Peyer's patch (tissue), 4 donors: ENCODE measurements around the gene GUF1.

Source experiments
- CTCF ChIP-seq, 6 experiments: fragments of 450-650 bp in 4 of 6; fragments of 200-600 bp in 2 of 6; sonication (generic) in 1 of 6; IDR thresholded peaks; one replicate each; pipeline ENCODE4 v1.5.1; 2017 to 2019; ENCODE audit warnings: antibody characterized with exemption in 6 of 6, mild to moderate bottlenecking in 3 of 6, moderate library complexity in 1 of 6
- POLR2A ChIP-seq, 2 donors: fragments of 450-650 bp; IDR thresholded peaks; one replicate each; pipeline ENCODE4 v1.5.1; 2017; ENCODE audit warnings: antibody characterized with exemption in 2 of 2, mild to moderate bottlenecking in 2 of 2, moderate library complexity in 2 of 2

- TF ChIP-seq CTCF (IDR thresholded peaks at IDR 0.05), result no peak
- TF ChIP-seq POLR2A (IDR thresholded peaks at IDR 0.05), result no peak
These were observed 38.4 kb downstream of the GUF1 start for GRCh38 chr4:44716597-44716996.
